OCI-LY7 (cell line): ENCODE results near the gene ARFGAP3. TPM values are rescaled to one million over a fixed set of nuclear protein-coding genes. Genes with fewer than 3 reads are reported as not detected.

Source experiments
- BruUV-seq: library from RNA; stranded (reverse); fragments of 400-500 nt; replicated peaks from 2 replicates; lab custom pipeline; 2021; lab: Mats Ljungman, UMichigan
- CTCF ChIA-PET: fragments of 300-600 bp; sonication (Branson Sonifier 250); formaldehyde crosslinking; loops from one replicate; lab custom pipeline; 2022; ENCODE audit warnings: antibody characterized with exemption; ENCODE audit not compliant: unreplicated experiment; lab: Charles Lee
- POLR2A ChIA-PET: fragments of 300-600 bp; sonication (Branson Sonifier 250); formaldehyde crosslinking; loops from one replicate; lab custom pipeline; 2022; ENCODE audit warnings: antibody characterized with exemption; lab: Charles Lee
- DNase-seq: peaks from one replicate; pipeline ENCODE4 v3.0.0-alpha.2; 2015; ENCODE audit warnings: low spot score
- H2AFZ ChIP-seq: fragments of 200-600 bp; sonication (generic), shearing (Covaris generic); 2 replicates; pipeline ENCODE4 v1.6.1; 2014; ENCODE audit warnings: mild to moderate bottlenecking, antibody characterized with exemption, low read length, moderate library complexity
- H3K27ac ChIP-seq: fragments of 200-600 bp; sonication (generic); 2 replicates; pipeline ENCODE4 v1.5.1; 2014; ENCODE audit warnings: mixed run types, low read depth, mild to moderate bottlenecking, moderate library complexity, low read length, inconsistent platforms; ENCODE audit not compliant: poor library complexity, severe bottlenecking
- H3K36me3 ChIP-seq: fragments of 200-600 bp; sonication (generic); 2 replicates; pipeline ENCODE4 v1.6.1; 2014; ENCODE audit warnings: mild to moderate bottlenecking, antibody characterized with exemption, low read length, moderate library complexity, mixed read lengths; ENCODE audit not compliant: insufficient read depth
- H3K4me1 ChIP-seq: fragments of 200-600 bp; sonication (generic); 2 replicates; pipeline ENCODE4 v1.5.1; 2014; ENCODE audit warnings: mild to moderate bottlenecking, low read length; ENCODE audit not compliant: insufficient read depth, poor library complexity, severe bottlenecking
- H3K4me2 ChIP-seq: fragments of 200-600 bp; sonication (generic); 2 replicates; pipeline ENCODE4 v1.6.1; 2014; ENCODE audit warnings: mild to moderate bottlenecking, low read length
- H3K4me3 ChIP-seq: fragments of 200-600 bp; sonication (generic); 2 replicates; pipeline ENCODE4 v1.5.1; 2014; ENCODE audit warnings: mild to moderate bottlenecking, low read depth, low read length; ENCODE audit not compliant: poor library complexity, severe bottlenecking
- H3K79me2 ChIP-seq: fragments of 200-600 bp; sonication (generic); 2 replicates; pipeline ENCODE4 v1.6.1; 2016; ENCODE audit warnings: low read depth, mild to moderate bottlenecking, low read length, moderate library complexity, mixed read lengths; ENCODE audit not compliant: insufficient read depth
- H3K9me2 ChIP-seq: fragments of 200-600 bp; sonication (generic); 2 replicates; pipeline ENCODE4 v1.6.1; 2016; ENCODE audit warnings: mild to moderate bottlenecking, low read length, mixed read lengths; ENCODE audit not compliant: insufficient read depth
- H3K9me3 ChIP-seq: fragments of 200-600 bp; sonication (generic); 2 replicates; pipeline ENCODE4 v1.6.1; 2014; ENCODE audit warnings: mild to moderate bottlenecking, mixed run types, low read length, mixed read lengths
- H4K20me1 ChIP-seq: fragments of 200-600 bp; sonication (generic); 2 replicates; pipeline ENCODE4 v1.6.1; 2014; ENCODE audit warnings: mild to moderate bottlenecking, antibody characterized with exemption, low read length, moderate library complexity, mixed read lengths; ENCODE audit not compliant: insufficient read depth
- EZH2phosphoT487 ChIP-seq: fragments of 200-600 bp; sonication (generic); IDR thresholded peaks from 2 replicates; pipeline ENCODE4 v1.6.1; 2018; ENCODE audit warnings: low read depth, borderline replicate concordance, mild to moderate bottlenecking, mixed run types, antibody characterized with exemption, low read length, moderate library complexity, mixed read lengths
- intact Hi-C: fragments of 100-400 bp; cut with micrococcal nuclease; formaldehyde crosslinking; loops from one replicate; pipeline ENCODE4 v1.10.0; 2022; ENCODE audit not compliant: unreplicated experiment
- total RNA-seq, 2 experiments: library from RNA; depleted of rRNA in 1 of 2; stranded (reverse); fragments of >200 nt in 1 of 2; shearing (Covaris generic) in 1 of 2; gene quantifications; 2 replicates each; pipeline ENCODE4 v1.2.3, GENCODE V29; 2014 to 2022
- TF ChIP-seq, protein P1 (sequence below): fragments of 200-600 bp; sonication (generic); conservative IDR thresholded peaks from 2 replicates; pipeline ENCODE4 v1.5.1; 2014; ENCODE audit warnings: mild to moderate bottlenecking, antibody characterized with exemption, low read length, moderate library complexity, mixed read lengths

The ARFGAP3 gene
- total RNA-seq, 2 experiments from 2014 or later = 24.2 to 47.0 TPM

DNA sequence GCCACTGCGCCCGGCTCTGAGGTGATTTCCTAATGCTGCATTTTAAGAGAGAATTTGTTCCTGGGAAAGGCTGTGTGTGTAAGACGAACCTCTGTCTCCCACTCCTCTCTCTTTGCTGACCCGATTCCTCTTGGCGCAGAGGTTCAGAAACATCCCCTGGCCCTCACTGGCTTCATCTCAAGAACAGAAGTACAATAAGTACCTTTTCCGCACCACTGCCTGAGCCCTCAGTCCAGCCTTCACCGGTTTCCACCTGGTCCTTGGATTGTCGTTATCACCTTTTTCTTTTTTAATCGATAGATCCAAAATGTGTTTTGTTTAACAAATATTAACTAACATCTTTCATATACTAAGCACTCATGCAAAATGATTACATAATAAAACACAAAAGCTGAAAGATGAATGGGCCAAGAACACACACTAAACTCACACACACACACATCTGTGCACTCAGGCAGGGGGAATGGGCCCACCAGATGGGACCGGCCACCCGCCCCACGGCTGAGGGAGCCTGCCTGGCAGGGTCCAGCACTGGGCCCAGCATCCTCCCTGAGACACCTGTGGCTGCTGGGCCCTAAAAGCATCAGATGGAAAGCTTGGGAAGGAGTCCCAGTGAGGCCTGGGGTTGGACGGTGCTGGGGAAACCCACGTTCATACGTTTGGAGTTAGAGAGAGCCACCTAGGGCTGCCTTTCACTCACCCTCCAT lies 86.0 kb downstream of the ARFGAP3 start:
- BruUV-seq = no TSS peak
- Histone ChIP-seq H3K4me1 (peaks cover 48% of the 10 kb centered on the region), H4K20me1 (no peaks in the 10 kb centered on the region), H3K4me3 (no peak overlapping the region), H2AFZ (peak overlapping the region; percentile 73; the same call in 1 of the 2 replicates), H3K79me2 (no peaks in the 10 kb centered on the region), H3K4me2 (peak overlapping the region; percentile 63), H3K9me3 (no peaks in the 10 kb centered on the region), H3K36me3 (no peaks in the 10 kb centered on the region), H3K27ac (peak overlapping the region; percentile 44), H3K9me2 (no peaks in the 10 kb centered on the region)
- TF ChIP-seq EZH2phosphoT487 = no peak
- TF ChIP-seq, protein P1, sequence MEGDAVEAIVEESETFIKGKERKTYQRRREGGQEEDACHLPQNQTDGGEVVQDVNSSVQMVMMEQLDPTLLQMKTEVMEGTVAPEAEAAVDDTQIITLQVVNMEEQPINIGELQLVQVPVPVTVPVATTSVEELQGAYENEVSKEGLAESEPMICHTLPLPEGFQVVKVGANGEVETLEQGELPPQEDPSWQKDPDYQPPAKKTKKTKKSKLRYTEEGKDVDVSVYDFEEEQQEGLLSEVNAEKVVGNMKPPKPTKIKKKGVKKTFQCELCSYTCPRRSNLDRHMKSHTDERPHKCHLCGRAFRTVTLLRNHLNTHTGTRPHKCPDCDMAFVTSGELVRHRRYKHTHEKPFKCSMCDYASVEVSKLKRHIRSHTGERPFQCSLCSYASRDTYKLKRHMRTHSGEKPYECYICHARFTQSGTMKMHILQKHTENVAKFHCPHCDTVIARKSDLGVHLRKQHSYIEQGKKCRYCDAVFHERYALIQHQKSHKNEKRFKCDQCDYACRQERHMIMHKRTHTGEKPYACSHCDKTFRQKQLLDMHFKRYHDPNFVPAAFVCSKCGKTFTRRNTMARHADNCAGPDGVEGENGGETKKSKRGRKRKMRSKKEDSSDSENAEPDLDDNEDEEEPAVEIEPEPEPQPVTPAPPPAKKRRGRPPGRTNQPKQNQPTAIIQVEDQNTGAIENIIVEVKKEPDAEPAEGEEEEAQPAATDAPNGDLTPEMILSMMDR = no peak
- ChIA-PET CTCF (interaction anchor here (0.6 kb wide), 1 partner anchor 282 kb away, joined by 3 read pairs; no protein-coding TSS in a partner anchor), POLR2A (no interaction called here)
- intact Hi-C loops = no loop called here
- DNase-seq = peak; percentile 37

DNA sequence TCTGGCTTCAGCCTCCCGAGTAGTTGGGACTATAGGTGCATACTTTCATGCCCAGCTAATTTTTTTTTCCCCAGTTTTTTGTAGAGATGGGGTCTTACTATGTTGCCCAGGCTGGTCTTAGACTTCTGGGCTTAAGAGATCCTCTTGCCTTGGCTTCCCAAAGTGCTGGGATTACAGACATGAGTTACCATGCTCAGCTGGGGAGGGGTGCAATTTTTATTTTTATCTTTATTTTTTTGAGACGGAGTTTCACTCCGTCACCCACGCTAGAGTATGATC lies 86.7 kb downstream of the ARFGAP3 start:
- POLR2A ChIA-PET = no interaction called here

More for the DNA sequence above, 86.7 kb downstream of the ARFGAP3 start:
- no peaks in the 10 kb centered on the region for H3K79me2 ChIP-seq
- TF ChIP-seq, protein P1 = no peak
- TF ChIP-seq EZH2phosphoT487 = no peak
- H3K9me3 ChIP-seq = no peaks in the 10 kb centered on the region
- no TSS peak for BruUV-seq
- peak overlapping the region; percentile 44 for H3K27ac ChIP-seq
- intact Hi-C loops = no loop called here
- peaks cover 53% of the 10 kb centered on the region for H3K4me1 ChIP-seq
- CTCF ChIA-PET = no interaction called here
- no peak overlapping the region for H3K4me3 ChIP-seq
- H3K4me2 ChIP-seq = peak overlapping the region; percentile 63
- H2AFZ ChIP-seq = peak overlapping the region; percentile 73; the same call in 1 of the 2 replicates
- H4K20me1 ChIP-seq = no peaks in the 10 kb centered on the region
- H3K36me3 ChIP-seq = no peaks in the 10 kb centered on the region
- DNase-seq = no peak
- no peaks in the 10 kb centered on the region for H3K9me2 ChIP-seq
